HK-2 (cell line): ENCODE data around the gene AGTRAP.

ENCODE experiments used
- DNase-seq: peaks from one replicate; pipeline ENCODE4 v3.0.0-alpha.2; 2018; ENCODE audit not compliant: unreplicated experiment

Gene AGTRAP, protein sequence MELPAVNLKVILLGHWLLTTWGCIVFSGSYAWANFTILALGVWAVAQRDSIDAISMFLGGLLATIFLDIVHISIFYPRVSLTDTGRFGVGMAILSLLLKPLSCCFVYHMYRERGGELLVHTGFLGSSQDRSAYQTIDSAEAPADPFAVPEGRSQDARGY

DNA sequence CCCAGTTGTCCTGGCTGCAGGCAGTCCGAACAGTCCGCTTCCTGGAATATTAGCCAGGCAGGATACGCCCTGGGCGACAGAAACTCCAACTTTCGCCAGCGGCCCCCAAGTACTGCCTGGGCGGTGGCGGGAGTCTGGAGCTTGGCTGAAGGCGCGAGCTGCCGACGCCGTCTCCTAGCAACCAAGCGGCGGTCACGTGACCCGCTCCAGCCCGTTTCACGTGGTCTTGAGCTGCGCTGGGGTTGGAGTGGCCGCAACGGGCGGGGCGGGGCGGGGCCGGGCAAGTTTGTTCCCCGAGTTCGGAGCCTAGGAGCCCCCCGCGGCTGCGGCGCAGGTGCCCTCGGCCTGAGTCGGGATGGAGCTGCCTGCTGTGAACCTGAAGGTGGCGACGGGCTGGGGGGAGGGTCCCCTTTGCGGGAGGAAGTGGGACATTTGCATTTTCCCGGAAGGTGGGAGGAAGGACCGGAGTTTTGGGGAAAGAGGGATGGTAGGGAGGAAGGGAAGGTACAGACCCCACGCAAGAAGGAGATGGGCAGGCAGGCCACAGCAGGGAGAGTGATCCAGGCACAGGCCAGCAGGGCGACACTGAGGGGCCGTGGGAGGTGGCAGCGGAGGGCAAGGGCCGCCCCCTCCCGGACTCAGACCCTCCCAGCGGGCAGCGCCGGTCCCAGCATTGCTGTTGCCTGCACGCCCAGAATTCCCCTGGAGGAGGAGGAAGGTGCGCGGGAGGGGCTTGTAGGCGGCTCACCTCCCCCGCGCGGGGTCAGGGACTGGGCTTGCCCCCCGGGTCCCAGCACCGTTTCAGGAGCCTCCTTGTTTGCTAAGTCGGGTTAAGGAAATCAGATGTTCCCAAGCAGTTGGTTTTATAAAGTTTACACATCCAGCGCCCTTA, at the start of gene AGTRAP:
Gene AGTRAP (plus strand): TSS at position 283 of the 892 bp plus-strand sequence. CDS start 73 bp downstream, at position 356.
- peak; percentile 92 for DNase-seq

DNA sequence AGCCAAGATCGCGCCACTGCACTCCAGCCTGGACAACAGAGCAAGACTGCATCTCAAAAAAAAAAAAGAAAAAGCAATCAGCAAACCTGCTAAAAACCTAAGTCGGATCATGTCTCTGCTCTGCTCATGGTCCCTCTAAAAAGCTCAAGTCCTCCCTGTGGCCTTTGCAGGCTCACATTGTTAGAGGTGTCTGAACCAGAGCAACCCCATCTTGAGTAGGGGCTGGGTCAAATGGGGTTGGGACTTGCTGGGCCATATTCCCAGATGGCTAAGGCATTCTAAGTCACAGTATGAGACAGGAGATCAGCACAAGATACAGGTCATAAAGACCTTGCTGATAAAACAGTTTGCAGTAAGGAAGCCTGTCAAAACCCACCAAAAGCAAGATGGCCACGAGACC, 47.4 kb upstream of the AGTRAP start:
- DNase-seq, result no peak

DNA sequence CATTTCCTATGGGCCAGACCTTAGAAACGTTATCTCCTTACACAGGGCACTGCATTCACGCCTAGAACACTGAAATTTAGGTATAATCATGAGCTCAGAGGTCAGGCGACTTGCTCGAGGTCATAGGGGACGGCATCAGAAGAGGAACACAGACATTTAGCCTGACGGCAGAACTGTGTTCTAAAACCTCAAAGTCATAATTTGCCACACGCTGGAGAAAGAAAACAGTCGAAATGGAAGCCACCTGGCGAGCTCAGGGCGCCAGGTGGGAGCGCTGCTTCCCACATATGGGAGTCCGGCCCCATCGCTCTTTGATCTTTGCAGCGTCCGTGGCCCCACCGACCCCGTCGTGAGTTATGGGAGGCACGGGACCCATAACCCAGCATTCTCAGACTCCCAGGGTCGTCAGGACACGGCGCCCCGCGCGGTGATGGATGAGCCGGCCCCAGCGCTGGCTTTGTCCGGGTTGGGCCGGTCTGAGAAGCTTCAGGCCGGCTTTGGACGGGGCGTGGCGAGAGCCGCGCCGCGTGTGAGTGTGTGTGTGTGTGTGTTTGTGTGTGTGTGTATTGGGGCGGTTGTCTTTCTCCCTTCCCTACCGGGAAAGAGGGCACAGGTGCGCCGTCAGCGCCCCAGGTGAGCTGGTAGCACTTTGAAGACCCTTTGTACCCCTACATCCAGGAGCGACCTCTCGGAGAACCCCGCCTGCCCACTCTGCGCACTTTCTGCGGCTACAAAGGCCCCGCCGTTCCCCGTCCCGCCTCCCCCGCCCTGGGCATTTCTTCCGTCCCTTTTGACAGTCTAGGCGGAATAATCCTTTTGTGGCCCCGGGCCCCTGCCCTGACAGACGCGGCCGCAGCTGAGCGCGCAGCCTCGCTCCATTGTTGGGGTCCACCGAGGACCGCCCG, 45.3 kb upstream of the AGTRAP start:
- no peak for DNase-seq

DNA sequence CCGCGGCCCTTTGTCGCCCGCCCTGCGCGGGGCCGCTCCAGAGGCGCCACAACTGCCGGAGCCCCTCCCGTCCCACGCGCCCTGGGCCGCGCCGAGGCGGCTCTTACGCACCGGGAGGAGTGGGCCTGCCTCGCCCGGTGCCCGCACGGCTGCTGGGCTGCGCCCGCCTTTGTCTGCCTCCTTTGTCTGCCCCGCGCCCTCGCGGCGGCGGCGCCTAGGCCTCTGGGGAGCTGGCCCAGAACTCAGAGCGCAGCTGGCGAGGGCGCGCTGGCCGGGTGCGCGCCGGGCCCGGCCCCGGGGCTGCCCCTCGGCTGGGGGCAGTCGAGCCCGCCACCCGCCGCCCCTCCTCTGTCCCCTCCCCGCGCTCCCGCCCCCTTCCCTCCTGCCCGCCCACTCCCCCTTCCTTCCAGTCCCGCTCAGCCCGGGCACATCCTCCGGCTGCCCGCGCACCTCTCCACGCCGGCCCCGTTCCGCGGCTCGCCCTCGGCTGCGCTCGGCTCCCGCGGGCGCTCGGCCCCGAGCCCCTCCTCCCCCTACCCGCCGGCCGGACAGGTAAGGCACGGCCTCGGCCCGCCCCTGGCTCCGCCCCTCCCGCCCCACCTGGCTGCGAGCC, 44.5 kb upstream of the AGTRAP start, which contains the start of gene DRAXIN:
Gene DRAXIN (plus strand): TSS at position 409 of the 613 bp plus-strand sequence. CDS start 14,549 bp downstream, outside the sequence.
- DNase-seq, result no peak

DNA sequence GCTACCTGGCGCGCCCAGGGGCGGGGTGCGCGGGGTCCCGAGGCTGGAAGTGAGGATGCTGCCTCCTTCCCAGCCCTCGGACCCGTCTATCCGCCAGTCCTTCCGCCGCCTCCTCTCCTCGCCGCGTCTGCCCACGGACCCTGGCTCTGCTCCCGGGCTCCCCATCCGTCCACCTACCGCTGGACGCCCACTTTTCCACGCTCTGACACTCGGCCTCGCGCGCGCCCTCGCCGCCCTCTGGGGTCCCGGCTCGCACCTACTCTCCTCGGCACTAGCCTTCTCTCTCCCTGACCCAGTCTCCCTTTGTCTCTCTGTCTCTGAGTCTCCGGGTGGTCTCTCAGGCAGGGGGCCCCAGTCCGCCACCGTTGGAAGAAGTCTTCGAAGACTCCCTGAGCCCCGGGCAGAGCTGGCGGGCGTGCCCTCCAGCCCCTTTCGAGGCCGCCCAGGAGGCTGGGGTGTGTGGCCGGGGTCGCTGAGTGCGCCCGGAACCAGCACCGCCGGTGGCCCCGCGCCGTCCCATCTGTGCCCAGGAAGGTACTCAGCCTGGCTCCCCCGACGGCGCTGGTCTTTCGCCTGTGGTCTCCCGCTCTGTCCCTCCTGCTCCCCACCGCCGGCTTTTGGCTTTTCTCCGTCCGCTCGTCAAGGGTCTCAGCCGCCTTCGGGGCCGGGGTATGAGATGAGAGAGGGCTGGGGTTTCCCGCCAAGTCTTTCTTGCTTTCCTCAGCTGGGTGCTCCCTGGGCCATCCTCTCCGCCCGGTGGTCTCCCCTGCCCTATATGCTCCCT, 43.8 kb upstream of the AGTRAP start:
- no peak for DNase-seq

DNA sequence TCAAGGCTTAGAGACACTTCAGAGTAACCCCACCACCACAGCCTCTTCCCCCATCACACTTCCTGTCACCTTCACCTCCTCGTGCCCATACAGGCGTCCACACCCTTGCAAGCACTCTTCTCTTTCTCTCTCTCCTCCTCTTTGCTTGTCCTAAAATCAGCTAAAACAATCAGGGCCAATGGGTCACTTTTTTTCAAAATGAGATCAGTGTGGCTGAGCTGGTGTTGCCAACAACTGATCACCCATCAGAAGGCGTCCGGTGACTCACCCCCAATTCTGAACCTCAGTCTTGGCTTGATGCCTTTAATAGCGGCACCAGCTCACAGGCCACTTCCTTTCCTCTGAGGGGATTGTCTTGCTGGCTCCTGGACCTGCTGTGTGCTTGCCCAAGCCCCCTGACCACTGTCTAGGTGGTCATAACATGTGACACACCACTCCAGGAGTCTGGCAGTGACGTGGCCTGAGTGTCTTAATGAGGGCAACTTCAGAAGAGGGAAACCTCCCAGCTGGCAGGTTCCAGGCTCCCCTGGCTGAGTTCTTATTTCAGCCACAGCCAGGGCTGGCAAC, 42.8 kb upstream of the AGTRAP start:
- DNase-seq, result peak; percentile 66

DNA sequence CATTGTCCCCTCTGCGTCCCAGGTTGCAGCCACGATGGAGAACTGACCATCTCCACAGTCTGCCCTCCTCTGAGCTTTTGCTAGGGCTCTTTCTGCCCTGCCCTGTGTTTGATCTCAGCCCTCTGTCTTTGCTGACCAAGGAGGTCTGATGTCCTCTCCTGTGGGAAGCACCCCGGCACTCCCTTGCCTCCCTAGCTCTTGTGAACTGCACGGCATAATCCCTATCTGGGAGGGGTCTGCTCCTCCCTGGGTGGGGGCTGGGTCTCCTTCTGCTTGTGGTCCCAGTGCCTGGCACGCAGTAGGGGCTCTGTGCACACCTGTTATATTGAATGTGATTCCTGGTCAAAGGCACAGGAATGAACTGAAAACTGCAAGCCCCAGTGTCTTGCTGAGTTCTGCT, 42.0 kb upstream of the AGTRAP start:
- no peak for DNase-seq

DNA sequence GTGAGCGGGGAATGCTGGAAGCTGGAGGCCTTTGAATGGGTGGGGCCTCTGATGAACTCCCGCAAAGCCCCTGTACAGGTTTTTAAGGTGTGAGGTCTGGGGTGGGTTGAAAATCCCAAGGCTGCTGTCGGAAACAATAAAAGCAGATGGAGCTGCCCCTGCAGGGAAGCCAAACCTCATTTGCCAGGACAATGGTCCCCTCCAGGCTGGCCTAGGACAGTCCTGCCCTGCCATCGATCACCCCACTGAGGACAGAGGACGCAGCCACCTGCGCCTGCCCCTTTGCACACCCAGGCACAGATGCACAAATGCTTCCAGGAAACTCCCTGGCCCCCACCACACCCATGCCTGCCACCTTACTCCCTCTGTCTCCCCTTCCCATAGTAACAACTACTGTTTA, 40.1 kb upstream of the AGTRAP start:
- DNase-seq, result no peak

DNA sequence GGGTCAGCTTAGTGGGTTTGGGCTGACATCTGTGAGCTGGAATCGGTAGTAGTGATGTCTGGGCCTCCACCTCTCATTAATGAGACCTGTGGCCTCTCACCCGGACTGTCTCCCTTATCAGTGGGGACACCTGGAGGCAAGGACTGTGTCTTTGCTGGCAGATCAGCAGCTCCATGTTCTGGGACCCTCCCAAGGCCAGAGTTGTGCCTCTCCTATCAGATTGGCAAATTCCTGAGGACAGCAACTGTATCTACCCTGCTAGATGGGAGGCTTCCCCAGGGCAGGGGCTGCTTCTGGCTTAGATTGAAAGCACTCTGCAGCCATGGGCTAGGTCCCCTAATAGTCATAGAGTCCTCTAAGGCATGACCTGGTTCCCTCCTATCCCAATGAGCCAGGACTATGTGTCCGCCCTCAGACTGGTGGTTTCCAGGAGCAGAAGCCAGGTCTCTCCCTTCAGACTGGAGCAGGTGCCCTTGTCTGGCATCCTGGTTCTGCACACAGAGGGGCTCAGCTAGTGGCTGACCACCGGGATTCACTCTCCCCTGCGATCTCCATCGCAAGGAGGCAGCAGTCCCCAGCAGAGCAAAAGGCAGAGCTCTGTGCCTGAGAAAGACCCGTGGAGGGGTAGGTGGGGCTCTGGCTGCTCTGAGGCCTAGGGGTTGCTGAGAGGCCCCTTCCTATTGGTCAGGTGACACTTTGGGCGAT, 38.6 kb upstream of the AGTRAP start:
- no peak for DNase-seq

DNA sequence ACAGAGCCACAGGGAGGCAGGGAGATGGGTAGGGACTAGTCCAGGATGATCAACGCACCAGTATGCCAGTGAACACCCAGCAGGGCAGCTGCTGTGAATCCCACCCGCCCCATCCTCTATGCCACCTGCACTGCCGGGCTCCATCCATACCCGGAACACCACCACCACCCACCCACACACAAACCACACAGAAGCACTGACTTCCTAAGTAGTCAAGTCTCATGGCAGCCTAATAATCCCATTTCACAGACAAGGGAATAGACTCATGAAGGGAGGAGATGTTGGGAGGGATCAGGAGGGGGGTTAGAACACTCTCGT, 38.1 kb upstream of the AGTRAP start:
- DNase-seq, result no peak

DNA sequence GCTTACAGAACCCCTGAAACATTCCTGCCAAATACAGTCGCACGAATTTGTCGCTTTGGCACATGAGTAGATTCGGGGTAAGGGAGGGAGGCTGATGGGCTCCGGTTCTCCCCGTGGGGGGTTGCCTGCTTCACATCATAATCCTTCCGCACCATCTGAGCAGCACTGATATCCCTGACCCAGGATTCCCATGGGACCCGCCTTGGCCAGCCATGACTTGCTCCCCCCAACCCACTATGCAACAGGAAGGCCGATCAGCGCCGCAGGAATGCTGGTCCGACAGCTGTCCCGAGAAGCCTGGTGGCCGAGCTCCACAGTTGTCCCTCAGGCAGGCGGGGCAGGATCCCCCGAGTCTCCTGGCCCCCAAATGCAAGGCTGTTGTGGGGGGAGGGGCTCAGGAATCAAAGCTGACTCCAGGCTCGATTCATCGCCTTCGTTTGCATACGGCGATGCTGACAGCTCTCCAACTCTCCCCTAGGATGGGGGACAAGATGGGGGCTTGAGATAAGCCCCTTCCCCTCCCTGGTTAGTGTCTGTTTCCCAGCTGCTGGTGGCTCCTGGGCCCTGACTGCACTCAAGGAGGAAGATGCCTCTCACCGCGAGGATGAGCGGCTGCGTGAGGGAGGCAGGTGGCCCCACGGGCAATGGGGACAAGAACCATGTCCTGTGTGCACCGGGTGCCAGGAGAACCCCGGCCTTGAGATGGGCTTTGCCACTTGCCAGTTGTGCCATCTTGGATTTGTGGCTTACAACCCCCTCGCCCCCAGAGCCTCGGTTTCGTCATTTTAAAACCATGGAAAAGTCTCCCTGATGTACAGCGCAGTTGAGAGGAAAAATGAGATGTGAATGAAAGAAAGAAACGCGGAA, 35.1 kb upstream of the AGTRAP start:
- DNase-seq, result no peak

DNA sequence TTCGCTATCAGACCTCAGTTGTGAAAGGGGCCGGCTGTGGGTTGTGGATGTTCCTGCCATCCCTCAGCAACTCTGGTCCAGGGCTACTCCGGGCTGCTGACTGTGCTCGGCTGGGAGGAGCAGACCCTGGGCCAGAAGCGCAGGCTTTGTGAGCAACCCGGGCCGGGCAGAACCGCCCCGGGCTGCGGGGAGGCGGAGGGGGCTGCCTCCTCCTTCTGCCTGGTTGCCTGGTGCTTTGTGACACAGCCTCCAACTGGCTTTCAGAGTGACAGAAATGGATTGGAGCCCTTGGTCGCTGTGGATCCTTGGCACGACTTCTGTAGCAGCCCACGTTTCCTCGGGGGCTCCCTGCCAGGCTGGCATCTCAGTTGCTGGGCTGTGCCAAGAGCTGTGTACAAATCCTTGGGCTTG, 34.4 kb upstream of the AGTRAP start:
- no peak for DNase-seq

DNA sequence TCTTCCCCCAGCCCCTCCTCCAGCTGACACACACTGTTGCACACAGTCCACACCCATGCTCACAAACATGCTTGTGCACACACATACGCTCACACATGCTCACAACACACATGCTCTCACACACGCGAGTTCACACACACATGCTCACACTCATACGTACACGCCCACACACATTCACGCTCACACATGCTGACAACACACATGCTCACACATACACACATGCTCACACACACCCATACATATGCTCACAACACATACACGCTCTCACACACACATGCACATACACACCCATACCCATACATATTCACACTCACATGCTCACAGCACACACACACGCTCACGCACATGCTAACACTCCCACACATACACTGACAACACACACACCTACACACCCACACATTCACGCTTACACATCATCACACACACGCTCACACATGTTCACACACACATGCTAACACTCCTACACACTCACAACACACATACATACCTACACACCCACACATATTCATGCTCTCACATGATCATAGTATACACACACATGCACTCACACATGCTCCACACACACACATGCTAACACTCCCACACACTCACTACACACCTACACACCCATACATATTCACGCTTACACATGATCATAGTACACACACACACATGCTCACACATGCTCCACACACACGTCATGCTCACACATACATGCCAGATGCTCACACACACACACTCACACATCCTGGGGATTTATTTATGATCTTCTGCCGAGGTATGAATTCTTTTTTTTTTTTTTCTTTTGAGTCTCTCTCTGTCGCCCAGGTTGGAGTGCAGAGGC, 33.7 kb upstream of the AGTRAP start:
- no peak for DNase-seq

DNA sequence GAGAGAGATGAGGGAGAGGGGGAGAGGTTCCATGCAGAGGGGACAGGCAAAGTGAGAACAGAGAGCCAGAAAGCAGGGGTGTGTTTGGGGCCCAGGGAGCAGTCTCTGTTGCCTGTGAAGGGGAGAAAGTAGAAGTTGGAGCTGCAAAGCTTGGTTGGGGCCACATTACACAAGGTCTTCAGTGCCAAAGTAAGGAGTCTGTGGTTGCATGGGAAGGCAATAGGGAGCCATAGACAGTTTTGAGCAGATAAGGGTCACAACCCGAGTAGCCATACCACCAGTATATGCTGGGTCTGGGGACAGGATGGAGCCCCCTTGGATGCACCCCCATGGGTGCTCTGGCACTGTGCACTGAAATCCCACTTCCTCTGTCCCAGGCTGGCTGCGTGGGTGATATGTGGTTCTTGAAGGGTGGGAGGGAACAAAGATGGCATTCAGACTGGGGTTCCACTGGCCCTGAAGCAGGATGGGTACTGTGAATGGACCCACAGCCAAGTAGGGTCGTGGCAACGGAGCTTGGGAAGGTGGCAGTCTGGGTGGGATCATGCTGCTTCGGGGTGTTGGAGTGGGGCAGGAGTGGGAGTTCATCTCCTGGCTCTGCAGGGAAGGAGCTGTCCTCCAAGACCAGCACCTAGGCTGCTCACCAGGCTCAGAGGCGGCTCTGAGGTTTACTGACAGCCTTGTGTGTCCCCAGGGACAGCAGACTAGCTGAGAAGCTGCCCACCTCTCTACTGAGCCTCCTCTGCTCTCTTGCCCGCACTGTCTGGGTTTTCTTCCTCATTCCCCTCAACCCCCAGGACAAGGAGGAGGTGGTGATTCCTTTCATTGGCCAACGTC, 32.4 kb upstream of the AGTRAP start:
- no peak for DNase-seq

DNA sequence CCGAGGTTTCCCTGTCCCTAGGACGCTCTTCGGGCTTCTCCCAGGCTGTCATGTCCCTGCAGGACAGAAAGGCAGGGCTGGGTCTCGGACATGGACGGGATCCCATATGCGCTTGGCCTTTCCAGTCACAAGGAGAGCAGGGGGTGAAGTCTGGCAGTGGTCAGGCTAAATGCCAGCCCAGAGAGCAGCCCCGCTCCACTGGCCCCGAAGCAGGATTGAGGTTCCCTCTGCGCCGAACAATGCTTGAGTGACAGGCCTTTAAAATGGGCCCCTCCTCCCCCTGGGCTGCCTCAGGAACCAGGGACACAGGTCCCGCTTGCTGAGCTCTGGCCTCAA, 31.8 kb upstream of the AGTRAP start:
- DNase-seq, result no peak

DNA sequence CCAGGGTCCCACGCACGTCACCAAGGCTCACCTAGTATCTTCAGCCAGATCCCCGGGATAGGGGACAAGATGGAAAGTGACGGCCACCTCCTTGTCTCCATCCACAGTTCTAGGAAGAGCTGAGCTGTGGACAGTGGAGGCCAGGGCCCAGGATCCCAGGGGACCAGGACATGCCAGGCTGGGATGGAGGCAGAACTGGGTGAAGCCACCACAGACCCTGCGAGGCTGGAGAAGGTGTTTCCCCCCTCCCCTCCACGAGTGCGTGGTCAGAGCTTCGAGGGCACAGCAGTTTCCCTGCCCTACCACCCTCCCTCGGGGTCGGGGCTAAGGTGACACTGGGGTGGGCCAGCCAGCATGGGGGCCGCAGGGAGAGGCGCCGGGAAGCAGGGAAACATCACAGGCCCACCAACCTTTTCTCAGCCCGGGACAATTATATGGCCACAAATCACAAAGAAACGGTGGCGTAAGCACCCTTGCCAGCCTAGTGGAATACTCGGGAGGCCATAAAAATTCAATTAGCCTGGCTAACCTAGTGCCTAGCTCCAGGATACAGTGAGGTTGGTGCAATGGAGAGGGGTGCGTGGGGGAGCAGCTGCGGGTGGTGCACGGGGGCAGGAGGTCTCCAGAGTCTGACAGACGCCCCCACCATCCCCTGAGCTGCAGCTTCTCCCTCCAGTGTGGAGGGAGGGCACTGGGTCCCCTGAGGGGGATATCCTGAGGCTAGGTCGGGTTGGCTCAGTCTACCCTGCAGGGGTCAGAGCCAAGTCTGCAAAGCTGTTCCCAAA, 31.1 kb upstream of the AGTRAP start:
- no peak for DNase-seq

DNA sequence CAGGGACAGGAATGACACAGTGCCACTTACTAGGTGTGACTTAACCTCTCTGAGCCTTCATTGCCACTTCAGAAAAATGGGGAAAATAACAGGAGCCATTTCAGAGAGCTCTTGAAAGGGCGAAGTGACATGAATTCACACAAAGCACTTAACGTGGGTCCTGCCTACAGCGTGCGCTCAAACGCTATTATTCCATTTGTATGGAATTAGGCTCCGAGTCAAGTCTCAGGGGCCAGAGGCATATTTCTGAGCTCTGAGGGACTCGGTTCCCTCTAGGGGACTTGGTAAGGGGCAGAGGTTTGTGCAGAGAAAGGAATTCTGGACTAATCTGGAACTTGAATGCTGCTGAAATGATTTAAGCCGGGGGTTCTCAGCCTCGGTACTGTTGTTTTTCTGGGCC, 30.3 kb upstream of the AGTRAP start:
- DNase-seq, result no peak
